Subcutaneous abdominal adipose tissue (tissue), 5 donors: Measurements from ENCODE around the gene FOXP4.
A peak's percentile ranks its signal among the peaks of the same experiment; 100 is the strongest.

ENCODE experiments used
- H3K27ac ChIP-seq: one replicate; pipeline ENCODE4 v1.7.0; 2013; ENCODE audit warnings: low read depth, mild to moderate bottlenecking, inconsistent platforms, low read length, moderate library complexity
- H3K27me3 ChIP-seq, 5 donors: one replicate each; pipeline ENCODE4 v1.7.0; 2013; ENCODE audit warnings: low read length in 5 of 5, inconsistent platforms in 1 of 5; ENCODE audit not compliant: control insufficient read depth in 5 of 5, insufficient read depth in 4 of 5
- H3K36me3 ChIP-seq, 5 donors: one replicate each; pipeline ENCODE4 v1.7.0; 2013; ENCODE audit warnings: low read length in 5 of 5; ENCODE audit not compliant: control insufficient read depth in 5 of 5, insufficient read depth in 5 of 5
- H3K4me1 ChIP-seq, 5 donors: one replicate each; pipeline ENCODE4 v1.7.0; 2013; ENCODE audit warnings: low read length in 5 of 5, mild to moderate bottlenecking in 3 of 5, moderate library complexity in 1 of 5; ENCODE audit not compliant: control insufficient read depth in 5 of 5, insufficient read depth in 5 of 5
- H3K4me3 ChIP-seq, 5 donors: one replicate each; pipeline ENCODE4 v1.7.0; 2013; ENCODE audit warnings: low read length in 5 of 5, low read depth in 1 of 5
- H3K9ac ChIP-seq, 5 donors: one replicate each; pipeline ENCODE4 v1.7.0; 2013; ENCODE audit warnings: low read length in 5 of 5, mild to moderate bottlenecking in 4 of 5, moderate library complexity in 3 of 5
- H3K9me3 ChIP-seq, 5 donors: one replicate each; pipeline ENCODE4 v1.7.0; 2013; ENCODE audit warnings: low read length in 5 of 5; ENCODE audit not compliant: control insufficient read depth in 5 of 5
- donor health status: healthy.
- donor health status: healthy.
- donor health status: healthy.
- donor health status: healthy.
- donor health status: healthy.

Gene FOXP4

GRCh38 chr6:41581381-41581991, 35.3 kb downstream of the FOXP4 start:
- peaks cover 2 to 34% (median 20%) of the 10 kb centered on the region in 5 donors for H3K4me1 ChIP-seq
- H3K36me3 ChIP-seq: peaks cover 0 to 44% (median 21%) of the 10 kb centered on the region in 5 donors
- no peaks in the 10 kb centered on the region for H3K9me3 ChIP-seq
- no peaks in the 10 kb centered on the region for H3K27me3 ChIP-seq
- peak overlapping the region in 1 of 5 donors; percentile 23 for H3K9ac ChIP-seq
- H3K4me3 ChIP-seq: no peak overlapping the region
- H3K27ac ChIP-seq: no peak overlapping the region

- Histone ChIP-seq H3K4me1 (peaks cover 2 to 25% (median 18%) of the 10 kb centered on the region in 5 donors), H3K27me3 (no peaks in the 10 kb centered on the region), H3K27ac (no peak overlapping the region)
These were observed 36.4 kb downstream of the FOXP4 start for GRCh38 chr6:41582540-41582939.

GRCh38 chr6:41583565-41583964, 37.4 kb downstream of the FOXP4 start:
- no peaks in the 10 kb centered on the region for H3K27me3 ChIP-seq
- no peak overlapping the region for H3K4me3 ChIP-seq
- H3K9ac ChIP-seq: no peak overlapping the region
- H3K9me3 ChIP-seq: no peaks in the 10 kb centered on the region
- H3K4me1 ChIP-seq: peaks cover 0 to 17% (median 9%) of the 10 kb centered on the region in 5 donors
- H3K27ac ChIP-seq: no peak overlapping the region
- peaks cover 0 to 58% (median 32%) of the 10 kb centered on the region in 5 donors for H3K36me3 ChIP-seq

More at GRCh38 chr6:41582540-41582939, 36.4 kb downstream of the FOXP4 start:
- peak overlapping the region in 1 of 5 donors; percentile 8 for H3K9ac ChIP-seq
- peaks cover 0 to 48% (median 24%) of the 10 kb centered on the region in 5 donors for H3K36me3 ChIP-seq
- no peaks in the 10 kb centered on the region for H3K9me3 ChIP-seq
- no peak overlapping the region for H3K4me3 ChIP-seq

GRCh38 chr6:41584205-41584604, 38.0 kb downstream of the FOXP4 start:
- Histone ChIP-seq H3K4me3 (no peak overlapping the region), H3K9me3 (no peaks in the 10 kb centered on the region), H3K36me3 (peaks cover 0 to 64% (median 38%) of the 10 kb centered on the region in 5 donors), H3K4me1 (peaks cover 0 to 13% (median 9%) of the 10 kb centered on the region in 5 donors), H3K27ac (no peak overlapping the region), H3K27me3 (no peaks in the 10 kb centered on the region), H3K9ac (no peak overlapping the region)

- Histone ChIP-seq H3K4me1 (peaks cover 0 to 13% (median 9%) of the 10 kb centered on the region in 5 donors), H3K27ac (no peak overlapping the region), H3K9ac (no peak overlapping the region), H3K9me3 (no peaks in the 10 kb centered on the region), H3K27me3 (no peaks in the 10 kb centered on the region), H3K4me3 (no peak overlapping the region), H3K36me3 (peaks cover 0 to 70% (median 42%) of the 10 kb centered on the region in 5 donors)
These were observed 38.6 kb downstream of the FOXP4 start for GRCh38 chr6:41584668-41585205.

- no peaks in the 10 kb centered on the region for H3K9me3 ChIP-seq
- no peaks in the 10 kb centered on the region for H3K27me3 ChIP-seq
- H3K4me3 ChIP-seq: no peak overlapping the region
- peaks cover 0 to 73% (median 47%) of the 10 kb centered on the region in 5 donors for H3K36me3 ChIP-seq
- H3K9ac ChIP-seq: no peak overlapping the region
- peaks cover 0 to 13% (median 9%) of the 10 kb centered on the region in 5 donors for H3K4me1 ChIP-seq
- H3K27ac ChIP-seq: no peak overlapping the region
These were observed 39.4 kb downstream of the FOXP4 start for GRCh38 chr6:41585605-41586004.

GRCh38 chr6:41586252-41587007, 40.2 kb downstream of the FOXP4 start:
- Histone ChIP-seq H3K4me3 (no peak overlapping the region), H3K27ac (no peak overlapping the region), H3K36me3 (peaks cover 0 to 78% (median 54%) of the 10 kb centered on the region in 5 donors), H3K27me3 (no peaks in the 10 kb centered on the region), H3K9ac (no peak overlapping the region), H3K9me3 (no peaks in the 10 kb centered on the region), H3K4me1 (peaks cover 0 to 6% (median 3%) of the 10 kb centered on the region in 5 donors)

GRCh38 chr6:41587131-41587879, 41.1 kb downstream of the FOXP4 start:
- H3K36me3 ChIP-seq: peaks cover 0 to 78% (median 54%) of the 10 kb centered on the region in 5 donors
- no peak overlapping the region for H3K4me3 ChIP-seq
- H3K9me3 ChIP-seq: no peaks in the 10 kb centered on the region
- H3K27me3 ChIP-seq: no peaks in the 10 kb centered on the region
- H3K9ac ChIP-seq: no peak overlapping the region
- no peak overlapping the region for H3K27ac ChIP-seq
- no peaks in the 10 kb centered on the region for H3K4me1 ChIP-seq

- Histone ChIP-seq H3K9ac (no peak overlapping the region), H3K4me1 (no peaks in the 10 kb centered on the region), H3K27me3 (no peaks in the 10 kb centered on the region), H3K4me3 (no peak overlapping the region), H3K27ac (no peak overlapping the region), H3K36me3 (peaks cover 0 to 81% (median 54%) of the 10 kb centered on the region in 5 donors), H3K9me3 (no peaks in the 10 kb centered on the region)
These were observed 41.9 kb downstream of the FOXP4 start for GRCh38 chr6:41588111-41588510.
